ENCODE measurements around the gene ARFGAP3.

The ARFGAP3 gene

DNA sequence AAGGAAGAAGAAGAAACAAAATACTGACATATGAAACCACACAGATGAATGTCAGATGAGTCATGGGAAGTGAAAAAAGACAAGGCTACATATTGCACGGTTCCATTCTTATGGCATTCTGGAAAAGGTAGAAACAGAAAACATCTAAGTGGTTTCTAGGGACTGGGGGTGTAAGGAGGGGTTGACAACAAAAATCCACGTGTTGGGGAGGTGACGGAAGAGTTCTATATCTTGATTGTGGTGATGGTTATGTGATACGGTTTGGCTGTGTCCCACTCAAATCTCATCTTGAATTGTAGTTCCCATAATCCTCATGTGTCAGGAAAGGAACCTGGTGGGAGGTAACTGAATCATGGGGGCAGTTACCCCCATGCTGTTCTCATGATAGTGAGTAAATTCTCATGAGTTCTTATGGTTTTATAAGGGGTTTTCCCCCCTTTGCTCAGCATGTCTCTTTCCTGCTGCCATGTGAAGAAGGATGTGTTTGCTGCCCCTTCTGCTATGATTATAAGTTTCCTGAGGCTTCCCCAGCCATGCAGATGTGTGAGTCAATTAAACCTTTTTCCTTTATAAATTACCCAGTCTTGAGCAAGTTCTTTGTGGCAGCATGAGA, 6.4 kb upstream of the ARFGAP3 start:
- peak; percentile 20 to 53 for DNase-seq (ENCODE audit: low read depth in 2 of 2)

DNA sequence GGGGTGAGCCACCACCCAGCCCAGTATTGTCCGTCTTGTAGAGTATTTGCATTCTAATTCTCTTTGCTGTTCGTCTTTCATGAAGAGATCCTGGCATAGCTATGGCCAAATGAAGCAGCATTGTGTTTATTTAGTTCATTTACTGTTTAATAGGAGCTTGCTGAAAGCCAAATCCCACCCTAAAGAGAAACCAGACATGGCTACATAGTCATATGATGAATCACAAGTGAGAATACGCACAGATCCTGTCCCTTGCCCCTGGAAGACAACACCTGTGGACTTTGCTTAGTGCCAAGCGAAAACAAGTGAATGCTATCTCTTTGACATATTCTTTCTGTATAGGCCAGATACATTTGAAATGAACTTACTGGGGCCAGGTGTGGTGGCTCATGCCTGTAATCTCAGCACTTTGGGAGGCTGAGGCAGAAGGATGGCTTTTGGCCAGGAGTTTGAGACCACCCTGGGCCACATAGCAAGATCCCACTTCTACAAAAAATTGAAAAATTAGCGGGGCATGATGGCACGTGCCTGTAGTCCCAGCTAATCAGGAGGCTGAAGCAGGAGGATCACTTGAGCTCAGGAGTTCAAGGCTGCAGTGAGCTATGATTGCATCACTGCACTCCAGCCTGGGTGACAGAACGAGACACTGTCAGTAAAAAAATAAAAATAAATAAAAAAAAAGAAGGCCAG, 5.1 kb upstream of the ARFGAP3 start:
- DNase-seq (ENCODE audit: low read depth in 2 of 2): no peak

DNA sequence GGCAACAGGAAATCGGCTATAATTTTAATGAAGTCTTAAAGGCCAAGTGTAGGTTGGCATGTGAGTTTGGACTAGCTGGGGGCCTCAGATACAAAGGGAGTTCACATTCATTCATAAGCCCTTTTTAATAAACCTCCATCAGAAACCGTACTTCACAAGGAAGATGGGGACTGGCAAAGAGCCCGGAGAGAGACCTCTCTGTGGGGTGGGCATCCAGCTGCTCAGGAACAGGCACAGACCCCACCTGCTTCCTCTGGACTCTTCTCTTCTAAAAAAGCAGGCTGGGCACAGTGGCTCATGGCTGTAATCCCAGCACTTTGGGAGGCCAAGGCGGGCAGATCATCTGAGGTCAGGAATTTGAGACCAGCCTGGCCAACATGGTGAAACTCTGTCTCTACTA, 3.9 kb upstream of the ARFGAP3 start:
- DNase-seq (ENCODE audit: low read depth in 2 of 2): no peak

DNA sequence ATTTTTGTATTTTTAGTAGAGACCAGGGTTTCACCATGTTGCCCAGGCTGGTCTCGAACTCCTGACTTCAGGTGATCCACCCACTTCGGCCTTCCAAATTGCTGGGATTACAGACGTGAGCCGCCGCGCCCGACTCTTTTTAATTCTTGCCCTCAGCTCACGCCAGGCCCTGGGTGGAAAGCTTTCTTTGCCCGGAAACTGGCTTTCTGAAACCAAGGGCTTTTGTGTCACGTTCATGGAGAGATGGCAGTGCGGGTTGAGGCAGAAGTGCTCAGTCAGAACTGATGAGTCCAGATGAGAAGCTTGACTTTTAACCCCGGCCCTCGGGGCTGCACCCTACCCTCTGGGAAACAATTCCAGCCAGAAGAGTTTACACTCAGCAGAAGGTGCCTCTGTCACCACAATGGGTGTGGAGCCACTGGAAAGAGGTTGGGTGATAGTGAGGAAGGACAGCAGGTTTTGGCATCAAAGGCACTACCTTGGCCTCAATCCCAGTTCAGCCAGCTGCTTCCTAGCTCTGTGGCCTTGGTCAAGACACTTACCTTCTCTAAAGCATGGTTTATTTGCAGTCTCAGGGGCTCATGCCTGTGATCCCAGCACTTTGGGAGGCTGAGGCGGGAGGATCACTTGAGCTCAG, 890 bp upstream of the ARFGAP3 start:
- DNase-seq (ENCODE audit: low read depth in 2 of 2): no peak

DNA sequence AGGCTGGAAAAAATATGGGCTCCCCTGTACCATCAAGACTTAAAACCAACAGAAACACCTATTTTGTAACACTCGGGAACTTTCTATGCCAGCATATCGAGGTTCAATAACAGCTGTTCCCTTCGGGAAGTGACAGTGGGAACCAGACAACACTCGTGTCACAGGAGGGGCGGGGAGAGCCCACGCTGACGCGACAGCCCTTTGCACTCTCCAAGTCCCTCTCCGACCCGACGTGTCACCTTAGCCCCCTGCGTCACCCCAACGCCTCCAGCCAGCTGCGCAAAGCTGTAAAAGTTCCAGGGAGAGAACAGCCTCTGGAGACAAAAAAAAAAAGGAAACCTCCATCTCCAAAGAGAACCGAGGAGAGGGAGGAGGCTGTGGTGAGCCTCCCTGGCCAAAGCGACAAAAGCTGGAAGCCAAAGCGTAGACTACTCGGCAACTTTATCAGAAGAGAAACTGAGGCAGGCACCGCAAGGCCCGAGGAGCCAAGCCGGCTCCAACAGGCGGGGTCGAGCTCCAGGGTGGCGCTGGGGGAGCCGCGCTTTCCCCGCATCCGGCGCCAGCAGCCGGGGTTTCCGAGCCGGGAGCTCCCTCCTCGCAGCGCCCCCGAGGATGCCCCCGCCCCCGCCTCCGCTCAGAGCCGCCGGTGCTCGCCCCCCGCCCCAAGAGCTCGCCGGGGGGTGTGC, 751 bp downstream of the ARFGAP3 start:
- peak; percentile 22 to 44 for DNase-seq (ENCODE audit: low read depth in 2 of 2)

DNA sequence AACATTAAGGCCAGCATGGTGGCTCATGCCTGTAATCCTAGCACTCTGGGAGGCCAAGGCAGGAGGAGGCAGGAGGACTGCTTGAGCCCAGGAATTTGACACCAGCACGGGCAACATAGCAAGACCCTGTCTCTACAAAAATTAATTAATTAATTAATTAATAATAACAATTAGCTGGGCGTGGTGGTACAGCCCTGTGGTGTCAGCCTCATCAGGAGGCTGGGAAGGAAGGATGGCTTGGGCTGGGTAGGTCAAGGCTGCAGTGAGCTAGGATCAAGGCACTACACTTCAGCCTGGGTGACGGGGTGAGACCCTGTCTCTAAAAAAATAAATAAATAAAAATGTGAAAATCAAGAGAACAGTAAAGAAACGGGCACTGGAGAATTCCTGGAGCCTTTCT, 1.4 kb downstream of the ARFGAP3 start:
- no peak for DNase-seq (ENCODE audit: low read depth in 2 of 2)

DNA sequence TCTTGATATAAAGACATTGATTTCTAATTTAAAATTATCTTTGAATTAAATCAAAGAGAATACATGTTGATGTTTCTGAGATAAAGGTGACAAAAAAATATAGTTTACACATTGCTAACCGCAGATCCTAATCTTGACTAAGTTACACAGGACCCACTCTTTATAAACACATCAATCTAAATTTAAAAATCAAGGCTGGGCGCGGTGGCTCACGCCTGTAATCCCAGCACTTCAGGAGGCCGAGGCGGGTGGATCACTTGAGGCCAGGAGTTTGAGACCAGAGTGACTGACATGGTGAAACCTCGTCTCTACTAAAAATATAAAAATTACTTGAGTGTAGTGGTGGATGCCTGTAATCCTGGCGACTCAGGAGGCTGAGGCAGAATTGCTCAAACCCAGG, 1.9 kb downstream of the ARFGAP3 start:
- DNase-seq (ENCODE audit: low read depth in 2 of 2): no peak

DNA sequence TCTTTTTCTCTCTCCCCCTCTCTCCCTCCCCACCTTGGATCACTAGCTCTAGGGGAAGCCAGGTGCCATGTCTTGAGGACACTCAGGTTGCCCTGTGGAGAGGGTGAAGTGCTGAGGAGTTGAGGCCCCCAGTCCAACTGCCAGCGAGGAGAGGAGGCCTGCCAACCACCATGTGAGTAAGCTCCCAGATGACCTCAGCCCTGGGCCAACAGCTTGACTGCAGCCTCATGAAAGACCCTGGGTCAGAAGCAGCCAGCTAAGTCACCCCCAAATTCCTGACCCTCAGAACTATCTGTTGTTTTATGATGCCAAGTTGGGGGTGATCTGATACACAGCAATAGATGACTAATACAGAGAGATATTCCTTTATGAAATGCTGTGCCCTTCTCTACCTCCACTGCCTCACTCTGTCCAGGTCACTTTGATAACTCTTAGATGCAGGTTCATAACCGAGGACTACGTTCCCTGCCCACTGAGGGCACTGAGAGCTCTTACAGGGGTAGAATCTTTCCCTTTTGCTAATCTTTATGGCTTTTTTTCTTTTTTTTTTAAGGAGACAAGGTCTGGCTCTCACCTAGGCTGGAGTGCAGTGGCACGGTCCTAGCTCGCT, 8.0 kb downstream of the ARFGAP3 start:
- DNase-seq (ENCODE audit: low read depth in 2 of 2): no peak

DNA sequence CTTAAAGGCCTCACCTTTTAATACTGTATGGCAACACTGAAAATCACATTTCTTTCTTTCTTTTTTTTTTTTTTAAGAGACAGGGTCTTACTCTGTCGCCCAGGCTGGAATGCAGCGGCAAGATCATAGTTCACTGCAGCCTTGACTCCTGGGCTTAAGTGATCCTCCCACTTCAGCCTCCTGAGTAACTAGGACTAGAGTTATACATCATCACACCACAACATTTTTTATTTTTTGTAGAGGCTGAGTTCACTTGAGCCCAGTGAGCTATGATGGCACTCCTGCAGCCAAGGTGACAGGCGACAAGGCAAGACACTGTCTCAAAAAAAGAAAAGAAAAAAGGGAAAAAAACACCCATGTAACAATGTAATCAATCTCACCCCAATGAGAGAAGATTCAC, 10.0 kb downstream of the ARFGAP3 start:
- DNase-seq (ENCODE audit: low read depth in 2 of 2): no peak

DNA sequence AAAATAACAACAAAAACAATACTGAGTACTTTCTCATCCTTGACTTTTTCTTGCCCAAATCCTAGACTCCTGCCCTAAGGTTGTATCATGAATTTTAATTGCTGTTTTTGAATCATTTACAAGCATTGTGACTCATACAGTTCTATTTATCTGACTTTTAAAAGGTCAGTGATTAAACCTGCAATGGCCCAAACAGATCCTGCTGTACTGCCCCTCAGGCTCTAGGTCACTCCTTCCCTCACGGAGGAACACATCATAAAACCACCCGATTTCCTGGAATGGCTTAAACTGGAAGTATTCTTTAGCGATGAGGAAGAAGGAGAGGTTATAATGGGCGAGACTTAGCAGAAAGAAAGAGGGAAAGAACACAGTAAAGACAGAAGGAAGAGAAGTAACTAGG, 12.3 kb downstream of the ARFGAP3 start:
- DNase-seq (ENCODE audit: low read depth in 2 of 2): no peak

DNA sequence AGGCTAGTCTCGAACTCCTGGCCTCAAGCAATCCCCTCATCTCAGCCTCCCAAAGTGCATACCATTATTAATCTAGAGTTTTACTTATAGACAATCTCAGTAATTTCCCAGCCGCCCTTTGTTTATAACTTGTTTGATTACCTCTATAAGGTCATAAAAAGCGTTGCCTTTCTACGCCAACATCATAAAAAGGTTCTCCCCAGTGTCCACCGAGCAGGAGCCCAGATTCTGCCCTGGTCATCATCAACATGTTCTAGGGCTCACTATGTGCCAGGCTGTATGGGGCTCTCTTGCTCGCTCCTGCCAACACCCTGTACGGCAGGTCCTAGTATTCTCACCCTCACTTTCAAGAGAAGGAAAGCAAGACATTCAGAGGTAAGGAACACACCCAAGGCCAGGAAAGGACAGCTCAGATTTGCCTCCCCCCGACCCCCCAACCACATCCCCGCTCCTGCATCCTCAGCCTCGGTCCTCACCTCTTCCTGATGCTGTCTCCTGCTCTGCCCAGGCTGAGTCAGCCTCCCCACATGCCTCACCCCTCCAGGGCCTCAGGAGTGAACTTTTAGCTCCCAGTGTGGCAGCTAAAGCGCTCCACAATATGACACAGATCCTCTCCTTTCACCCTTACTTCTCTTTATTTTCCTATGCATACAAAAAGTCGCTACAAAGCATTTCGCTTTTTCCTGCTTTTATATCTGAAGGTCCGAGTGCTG, 14.3 kb downstream of the ARFGAP3 start:
- DNase-seq (ENCODE audit: low read depth in 2 of 2): no peak

DNA sequence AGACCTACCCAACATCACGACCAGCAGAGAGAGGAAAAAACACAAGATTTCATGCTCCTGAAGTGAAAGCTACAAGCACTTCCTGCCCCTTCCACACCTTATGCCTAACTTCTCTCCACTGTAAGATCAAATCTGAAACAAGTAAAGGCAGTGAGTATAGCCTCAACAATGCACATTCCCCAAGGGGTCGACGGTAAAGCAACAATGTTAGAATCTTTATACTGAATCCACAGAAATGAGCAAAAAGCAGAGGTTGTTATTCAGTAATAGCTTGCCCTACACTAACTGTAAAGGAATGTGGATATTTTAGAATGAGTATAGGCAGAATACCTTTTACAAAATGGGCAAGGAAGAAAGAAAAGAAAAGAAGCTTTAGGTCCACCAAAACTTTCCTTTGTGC, 15.6 kb downstream of the ARFGAP3 start:
- DNase-seq (ENCODE audit: low read depth in 2 of 2): no peak

DNA sequence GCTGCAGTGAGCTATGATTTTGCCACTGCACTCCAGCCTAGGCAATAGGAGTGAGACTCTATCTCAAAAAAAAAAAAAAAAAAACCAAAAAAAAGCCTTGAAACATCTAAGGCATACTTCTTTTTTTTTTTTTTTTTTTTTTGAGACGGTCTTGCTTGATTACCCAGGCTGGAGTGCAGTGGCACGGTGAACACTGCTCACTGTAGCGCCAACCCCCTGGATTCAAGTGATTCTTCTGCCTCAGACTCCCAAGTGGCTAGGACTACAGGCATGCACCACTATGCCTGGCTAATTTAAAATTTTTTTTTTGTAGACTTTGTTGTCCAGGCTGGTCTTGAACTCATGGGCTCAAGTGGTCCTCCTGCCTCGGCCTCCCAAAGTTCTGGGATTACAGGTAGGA, 19.5 kb downstream of the ARFGAP3 start:
- DNase-seq (ENCODE audit: low read depth in 2 of 2): no peak

DNA sequence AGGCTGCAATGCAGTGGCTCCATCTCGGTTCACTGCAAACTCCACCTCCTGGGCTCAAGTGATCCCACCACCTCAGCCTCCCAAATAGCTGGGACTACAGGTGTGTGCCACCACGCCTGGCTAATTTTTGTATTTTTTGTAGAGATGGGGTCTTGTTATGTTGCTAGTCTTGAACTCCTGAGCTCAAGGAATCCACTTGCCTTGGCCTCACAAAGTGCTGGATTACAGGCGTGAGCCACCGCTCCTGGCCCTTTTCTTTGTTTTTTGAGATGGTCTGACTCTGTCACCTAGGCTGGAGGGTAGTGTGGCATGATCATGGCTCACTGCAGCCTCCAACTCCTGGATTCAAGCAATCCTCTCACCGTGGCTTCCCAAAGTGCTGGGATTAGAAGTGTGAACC, 21.0 kb downstream of the ARFGAP3 start:
- no peak for DNase-seq (ENCODE audit: low read depth in 2 of 2)

DNA sequence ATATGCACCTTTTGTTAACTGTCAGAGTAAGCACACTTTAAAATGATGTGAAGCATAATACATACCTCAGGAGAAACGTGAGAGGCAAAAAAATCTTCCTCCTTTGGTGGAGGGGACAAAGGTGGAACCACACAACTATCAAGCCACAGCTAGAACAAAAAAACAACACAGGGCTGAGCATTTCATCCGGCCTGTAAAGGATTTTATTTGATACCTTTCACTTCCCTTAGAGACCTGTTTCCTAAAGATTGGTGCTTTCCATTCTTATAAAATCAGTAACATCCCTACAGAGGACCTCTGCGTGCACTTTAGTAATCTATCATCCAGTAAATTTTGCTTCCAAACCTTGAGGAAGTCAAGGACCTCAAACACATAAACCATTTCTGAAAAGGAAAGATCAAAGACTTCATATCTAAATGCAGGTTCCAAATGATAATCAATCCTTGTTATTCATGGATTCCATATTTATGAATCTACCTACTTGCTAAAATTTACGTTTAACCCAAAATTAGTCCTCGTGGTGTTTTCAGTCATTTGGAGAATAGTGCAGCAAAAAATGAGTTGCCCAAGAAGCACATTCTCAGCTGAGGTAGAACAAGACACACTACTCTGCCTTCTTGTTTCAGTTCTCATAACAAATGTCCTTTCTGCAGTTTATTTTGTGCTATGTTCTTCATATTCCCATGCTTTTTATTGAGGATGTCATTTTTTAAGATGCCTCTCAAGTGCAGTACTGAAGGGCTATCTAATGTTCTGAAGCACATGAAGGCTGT, 22.7 kb downstream of the ARFGAP3 start:
- no peak for DNase-seq (ENCODE audit: low read depth in 2 of 2)

DNA sequence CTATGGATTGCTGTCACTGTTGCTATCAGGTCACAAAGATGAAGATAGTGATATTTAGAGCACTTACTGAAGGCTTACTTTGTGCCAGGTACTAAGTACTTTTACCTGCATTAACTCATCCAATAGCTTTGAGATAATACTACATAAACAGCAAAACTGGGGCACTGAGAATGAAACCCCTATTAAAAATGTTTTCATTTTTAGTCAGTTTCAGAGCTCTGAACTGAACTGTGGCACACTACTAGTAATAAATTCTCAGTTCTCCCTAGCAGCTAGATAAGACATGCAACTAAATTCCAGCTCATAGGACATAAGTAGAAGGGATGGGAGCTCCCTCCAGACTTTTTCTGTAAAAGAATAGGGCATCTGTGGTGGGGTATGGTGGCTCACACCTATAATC, 24.0 kb downstream of the ARFGAP3 start:
- no peak for DNase-seq (ENCODE audit: low read depth in 2 of 2)

DNA sequence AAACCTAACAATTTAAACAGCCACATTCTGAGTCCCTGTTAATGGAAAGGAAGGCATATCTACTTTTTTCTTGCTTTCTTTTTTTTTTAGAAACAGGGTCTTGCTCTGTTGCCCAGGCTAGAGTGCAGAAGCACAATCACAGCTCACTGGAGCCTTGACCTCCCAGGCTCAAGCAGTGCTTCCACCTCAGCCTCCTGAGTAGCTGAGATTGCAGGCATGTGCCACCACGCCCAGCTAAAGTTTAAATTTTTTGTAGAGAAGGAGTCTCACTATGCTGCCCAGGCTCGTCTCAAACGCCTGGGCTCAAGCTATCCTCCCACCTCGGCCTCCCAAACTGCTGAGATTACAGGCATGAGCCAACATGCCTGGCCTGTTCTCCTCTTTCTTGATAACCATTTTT, 25.4 kb downstream of the ARFGAP3 start:
- no peak for DNase-seq (ENCODE audit: low read depth in 2 of 2)

DNA sequence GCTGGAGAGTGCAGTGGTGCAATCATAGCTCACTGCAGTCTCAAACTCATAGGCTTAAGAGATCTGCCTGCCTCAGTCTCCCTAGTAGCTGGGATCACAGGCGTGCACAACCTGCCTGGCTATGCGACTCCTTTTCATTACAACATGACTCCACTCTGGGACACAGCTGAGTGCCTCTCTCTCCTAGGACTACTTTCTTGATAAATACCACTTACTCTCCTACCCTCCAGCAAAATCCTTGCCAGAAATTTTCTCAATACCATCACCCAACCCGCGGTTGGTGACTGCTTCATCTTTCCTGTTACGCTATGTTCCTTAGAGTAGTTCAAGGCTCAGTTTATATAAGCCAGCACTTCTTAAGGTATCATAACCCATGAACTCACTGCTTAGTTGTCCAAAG, 26.9 kb downstream of the ARFGAP3 start:
- no peak for DNase-seq (ENCODE audit: low read depth in 2 of 2)

DNA sequence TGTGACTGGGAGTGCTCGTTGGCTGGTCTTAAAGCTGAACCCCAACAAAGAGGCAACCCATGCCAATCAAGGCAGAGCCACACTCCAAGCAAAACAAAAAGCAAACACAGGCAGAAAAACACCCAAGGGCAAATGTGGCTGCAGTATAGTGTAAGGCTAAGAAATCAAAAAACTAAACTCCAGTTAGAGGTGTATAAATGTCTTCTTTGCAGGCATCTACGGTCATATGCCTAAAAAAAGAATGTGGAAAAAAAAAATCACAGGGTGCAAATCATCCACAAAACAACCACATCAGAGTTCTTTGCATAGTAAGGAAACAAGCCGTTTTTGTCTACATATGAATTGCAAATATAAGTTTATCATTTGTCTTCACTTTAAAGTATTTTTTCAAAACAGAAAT, 27.8 kb downstream of the ARFGAP3 start:
- no peak for DNase-seq (ENCODE audit: low read depth in 2 of 2)

DNA sequence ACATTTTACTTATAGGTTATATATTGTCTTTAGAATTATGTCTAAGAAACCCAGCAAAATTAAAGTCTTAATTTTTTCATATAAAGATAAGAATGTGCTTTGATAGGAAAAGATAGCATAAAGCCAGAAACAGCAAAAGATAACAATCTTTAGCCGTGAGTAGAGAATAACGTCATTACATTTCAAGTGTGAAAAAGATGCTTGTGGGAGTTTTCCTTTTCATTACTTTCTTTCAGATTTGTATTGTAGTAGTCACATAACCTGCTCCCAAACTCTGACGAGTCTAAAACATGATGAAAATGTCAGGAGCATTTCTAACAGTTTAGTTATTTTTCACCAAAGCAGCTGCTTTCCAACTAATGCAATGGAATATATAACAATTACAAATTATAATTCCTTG, 31.3 kb downstream of the ARFGAP3 start:
- no peak for DNase-seq (ENCODE audit: low read depth in 2 of 2)

DNA sequence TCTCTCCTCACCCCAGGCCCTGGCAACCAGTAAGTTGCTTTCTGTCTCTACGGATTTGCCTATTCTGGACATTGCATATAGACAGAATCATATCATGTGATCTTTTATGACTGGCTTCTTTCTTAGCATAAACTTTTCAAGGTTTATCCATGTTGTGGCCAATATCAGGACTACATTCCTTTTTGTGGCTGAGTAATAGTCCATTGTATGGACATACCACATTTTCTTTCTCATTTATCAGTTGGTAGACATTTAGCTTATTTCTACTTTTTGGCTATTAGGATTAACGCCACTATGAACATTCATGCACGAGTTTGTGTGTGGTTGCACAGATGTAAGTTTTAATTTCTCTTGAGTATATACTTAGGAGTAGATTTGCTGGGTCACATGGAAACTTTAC, 35.7 kb downstream of the ARFGAP3 start:
- no peak for DNase-seq (ENCODE audit: low read depth in 2 of 2)
